H1 (cell line): Measurements from ENCODE around the gene IGSF5. TPM values are rescaled to one million over a fixed set of nuclear protein-coding genes. Genes with fewer than 3 reads are reported as not detected.

Experiments
- CTCF ChIA-PET: fragments of 300-600 bp; sonication (Branson Sonifier 250); formaldehyde crosslinking; loops from one replicate; lab custom pipeline; 2021; ENCODE audit not compliant: partially characterized antibody; lab: Charles Lee
- POLR2A ChIA-PET: fragments of 300-600 bp; sonication (Branson Sonifier 250); formaldehyde crosslinking; loops from one replicate; lab custom pipeline; 2021; ENCODE audit warnings: inconsistent platforms; ENCODE audit not compliant: partially characterized antibody; lab: Charles Lee
- DNase-seq, 2 experiments: peaks; one replicate each; pipeline versions ENCODE4 v3.0.0 to v3.0.0-alpha.2; 2010 to 2022; ENCODE audit warnings: low spot score in 2 of 2, low read depth in 1 of 2, mixed read lengths in 1 of 2
- FAIRE-seq: peaks from 2 replicates; lab custom pipeline; 2011; peaks lifted over from hg19 to GRCh38; lab: Jason Lieb, UNC
- H2AFZ ChIP-seq: 2 replicates; pipeline ENCODE4 v1.8.1; 2012; ENCODE audit warnings: low read length, inconsistent platforms
- H2AK5ac ChIP-seq: 2 replicates; pipeline ENCODE4 v1.6.1; 2013; ENCODE audit warnings: low read depth, low read length
- H2BK120ac ChIP-seq: replicated peaks from 2 replicates; pipeline ENCODE3; 2013; ENCODE audit warnings: low read depth, low read length, inconsistent platforms
- H2BK12ac ChIP-seq: 2 replicates; pipeline ENCODE4 v1.6.1; 2013; ENCODE audit warnings: low read depth, low read length
- H2BK15ac ChIP-seq: 2 replicates; pipeline ENCODE4 v1.6.1; 2013; ENCODE audit warnings: low read length
- H2BK20ac ChIP-seq: 2 replicates; pipeline ENCODE4 v1.6.1; 2013; ENCODE audit warnings: low read length
- H2BK5ac ChIP-seq: 2 replicates; pipeline ENCODE4 v1.6.1; 2013; ENCODE audit warnings: low read depth, low read length
- H3K14ac ChIP-seq: 2 replicates; pipeline ENCODE4 v1.6.1; 2013; ENCODE audit warnings: inconsistent platforms; ENCODE audit not compliant: insufficient read length
- H3K18ac ChIP-seq: 2 replicates; pipeline ENCODE4 v1.6.1; 2013; ENCODE audit warnings: low read length; ENCODE audit errors: extremely low read depth
- H3K23ac ChIP-seq: 2 replicates; pipeline ENCODE4 v1.6.1; 2013; ENCODE audit warnings: inconsistent platforms; ENCODE audit not compliant: insufficient read length
- H3K23me2 ChIP-seq: 2 replicates; pipeline ENCODE4 v1.6.1; 2013; ENCODE audit warnings: low read depth, low read length
- H3K27ac ChIP-seq: 2 replicates; pipeline ENCODE4 v1.6.1; 2011; ENCODE audit warnings: low read depth, low read length, inconsistent platforms
- H3K27me3 ChIP-seq, 4 experiments: replicated peaks in 1 of 4; 1 replicate in 1 of 4; 2 replicates in 3 of 4; pipeline versions ENCODE4 v1.6.1 to v1.8.1; 2011 to 2013; ENCODE audit warnings: low read length in 3 of 4, mild to moderate bottlenecking in 3 of 4, inconsistent platforms in 2 of 4, mixed read lengths in 2 of 4, moderate library complexity in 1 of 4; ENCODE audit not compliant: control insufficient read depth in 3 of 4, insufficient read depth in 3 of 4; ENCODE audit errors: extremely low read depth in 1 of 4
- H3K36me3 ChIP-seq, 4 experiments: 2 replicates each; pipeline versions ENCODE4 v1.6.1 to v1.8.1; 2011 to 2013; ENCODE audit warnings: mild to moderate bottlenecking in 4 of 4, low read length in 3 of 4, moderate library complexity in 2 of 4, control low read depth in 1 of 4, inconsistent platforms in 1 of 4; ENCODE audit not compliant: insufficient read depth in 4 of 4, control insufficient read depth in 2 of 4
- H3K4ac ChIP-seq: replicated peaks from 2 replicates; pipeline ENCODE3; 2013; ENCODE audit warnings: low read length, low read depth, mixed read lengths, inconsistent platforms; ENCODE audit not compliant: insufficient read length
- H3K4me1 ChIP-seq, 4 experiments: replicated peaks in 1 of 4; 1 replicate in 1 of 4; 2 replicates in 3 of 4; pipeline versions ENCODE4 v1.6.1 to v1.8.1; 2011 to 2013; ENCODE audit warnings: low read length in 3 of 4, inconsistent platforms in 2 of 4, mixed read lengths in 1 of 4; ENCODE audit not compliant: insufficient read depth in 4 of 4, control insufficient read depth in 3 of 4
- H3K4me2 ChIP-seq, 2 experiments: 2 replicates each; pipeline versions ENCODE4 v1.6.1 to v1.8.1; 2011 to 2013; ENCODE audit warnings: low read depth in 2 of 2, low read length in 2 of 2, control low read depth in 1 of 2, inconsistent platforms in 1 of 2, mild to moderate bottlenecking in 1 of 2; ENCODE audit not compliant: insufficient read depth in 1 of 2
- H3K4me3 ChIP-seq, 4 experiments: fragments of 200-600, 300-600 bp in 1 of 4; sonication (generic), shearing (Covaris generic), sonication (Bioruptor Twin) in 1 of 4; 2 replicates each; pipeline versions ENCODE4 v1.5.1 to v1.8.1; 2011 to 2016; ENCODE audit warnings: low read length in 4 of 4, low read depth in 3 of 4, control low read depth in 2 of 4, inconsistent platforms in 2 of 4, mild to moderate bottlenecking in 2 of 4, mixed read lengths in 1 of 4, moderate library complexity in 1 of 4; ENCODE audit not compliant: insufficient read depth in 2 of 4; ENCODE audit errors: extremely low read depth in 1 of 4
- H3K56ac ChIP-seq: replicated peaks from 2 replicates; pipeline ENCODE3; 2013; ENCODE audit warnings: low read depth, mild to moderate bottlenecking, mixed read lengths, low read length, inconsistent platforms; ENCODE audit not compliant: insufficient read length
- H3K79me1 ChIP-seq: 2 replicates; pipeline ENCODE4 v1.6.1; 2013; ENCODE audit warnings: low read depth, low read length, control low read depth
- H3K79me2 ChIP-seq, 2 experiments: 2 replicates each; pipeline versions ENCODE4 v1.6.1 to v1.8.1; 2012 to 2013; ENCODE audit warnings: low read length in 2 of 2, mild to moderate bottlenecking in 2 of 2, inconsistent platforms in 1 of 2; ENCODE audit not compliant: insufficient read depth in 2 of 2, control insufficient read depth in 1 of 2
- H3K9ac ChIP-seq, 4 experiments: replicated peaks in 1 of 4; 1 replicate in 1 of 4; 2 replicates in 3 of 4; pipeline versions ENCODE4 v1.6.1 to v1.8.1; 2011 to 2013; ENCODE audit warnings: low read depth in 3 of 4, low read length in 3 of 4, control low read depth in 2 of 4, mild to moderate bottlenecking in 2 of 4, moderate library complexity in 2 of 4, inconsistent platforms in 1 of 4; ENCODE audit errors: extremely low read depth in 1 of 4
- H3K9me3 ChIP-seq, 2 experiments: 2 replicates each; pipeline versions ENCODE4 v1.6.1 to v1.8.1; 2012 to 2013; ENCODE audit warnings: mild to moderate bottlenecking in 2 of 2, moderate library complexity in 2 of 2, control low read depth in 1 of 2, inconsistent platforms in 1 of 2, low read depth in 1 of 2, low read length in 1 of 2, mixed read lengths in 1 of 2; ENCODE audit not compliant: insufficient read depth in 2 of 2
- H4K20me1 ChIP-seq, 2 experiments: replicated peaks in 1 of 2; 2 replicates each; pipeline versions ENCODE3 to v1.8.1; 2011 to 2013; ENCODE audit warnings: inconsistent platforms in 2 of 2, low read length in 2 of 2, mild to moderate bottlenecking in 1 of 2; ENCODE audit not compliant: insufficient read depth in 2 of 2, control insufficient read depth in 1 of 2
- H4K5ac ChIP-seq: 2 replicates; pipeline ENCODE4 v1.6.1; 2013; ENCODE audit warnings: low read length, low read depth, mixed read lengths, inconsistent platforms; ENCODE audit not compliant: insufficient read length
- H4K8ac ChIP-seq: 2 replicates; pipeline ENCODE4 v1.8.0; 2013; ENCODE audit warnings: mild to moderate bottlenecking, moderate library complexity, low read length, inconsistent platforms; ENCODE audit not compliant: insufficient read depth; ENCODE audit errors: extremely low read depth
- H4K91ac ChIP-seq: replicated peaks from 2 replicates; pipeline ENCODE3; 2013; ENCODE audit warnings: low read length, mixed read lengths, inconsistent platforms; ENCODE audit not compliant: insufficient read length
- EP300 ChIP-seq, 2 experiments: IDR thresholded peaks; 1 replicate in 1 of 2; 2 replicates in 1 of 2; pipeline ENCODE4 v1.6.1; 2011 to 2012; ENCODE audit warnings: low read depth in 2 of 2, low read length in 2 of 2, mild to moderate bottlenecking in 2 of 2, borderline replicate concordance in 1 of 2, inconsistent platforms in 1 of 2, moderate library complexity in 1 of 2
- GTF2F1 ChIP-seq: IDR thresholded peaks from 2 replicates; pipeline ENCODE4 v1.6.1; 2012; ENCODE audit warnings: low read depth, low read length, improper control_type of control experiment, borderline replicate concordance
- MAFK ChIP-seq: IDR thresholded peaks from 2 replicates; pipeline ENCODE4 v1.6.1; 2012; ENCODE audit warnings: low read depth, mild to moderate bottlenecking, improper control_type of control experiment, low read length
- POU5F1 ChIP-seq: IDR thresholded peaks from 2 replicates; pipeline ENCODE4 v1.6.1; 2011; ENCODE audit warnings: low read depth, mild to moderate bottlenecking, low read length, moderate library complexity
- RFX5 ChIP-seq: IDR thresholded peaks from 2 replicates; pipeline ENCODE4 v1.6.1; 2011; ENCODE audit warnings: low read depth, low read length, improper control_type of control experiment, borderline replicate concordance
- TBP ChIP-seq: IDR thresholded peaks from 2 replicates; pipeline ENCODE4 v1.6.1; 2011; ENCODE audit warnings: low read depth, low read length, improper control_type of control experiment
- TCF12 ChIP-seq: IDR thresholded peaks from 2 replicates; pipeline ENCODE4 v1.6.1; 2011; ENCODE audit warnings: low read depth, mild to moderate bottlenecking, low read length
- TEAD4 ChIP-seq: IDR thresholded peaks from 2 replicates; pipeline ENCODE4 v1.6.1; 2012; ENCODE audit warnings: low read depth, low read length, inconsistent platforms, mixed read lengths
- WGBS, 2 experiments: shearing (Covaris generic) in 1 of 2; methylation state at CpG; one replicate each; pipeline versions ENCODE4 v1.1.6 to v1.1.7; 2013 to 2015; ENCODE audit warnings: low lambda C conversion rate in 2 of 2, mixed read lengths in 2 of 2, inconsistent platforms in 1 of 2, low coverage in 1 of 2, missing lambda C conversion rate in 1 of 2; ENCODE audit not compliant: insufficient replicate concordance in 2 of 2, insufficient coverage in 1 of 2, insufficient read length in 1 of 2; ENCODE audit errors: extremely low coverage in 1 of 2, missing lambda C conversion rate in 1 of 2; 5-methylcytosine and 5-hydroxymethylcytosine counted together
- polyA plus RNA-seq, 7 experiments: library from polyadenylated mRNA; depleted of rRNA in 3 of 7; stranded (reverse) in 5 of 7; unstranded in 2 of 7; fragments of >200 nt in 5 of 7; fragments of 200-250 nt in 2 of 7; gene quantifications; 1 replicate in 5 of 7; 2 replicates in 1 of 7; 4 replicates in 1 of 7; pipeline versions ENCODE4 v1.2.1 to v1.2.3, GENCODE V29; 2011 to 2013; ENCODE audit warnings: missing spikeins in 2 of 7, mixed read lengths in 2 of 7
- total RNA-seq: library from RNA; stranded (reverse); fragmentation: NEBNext Ultra II Directional; extraction: Animal tissue kit (Norgen Biotek cat#: 25700); gene quantifications from 2 replicates; pipeline ENCODE4 v1.2.1, GENCODE V29; 2021

The IGSF5 gene
- total and polyA plus RNA-seq, 2 of the 8 experiments (the other 6 are each of a cell fraction or from before 2014, with no cell fraction given) = 4.4 to 5.4 TPM

DNA sequence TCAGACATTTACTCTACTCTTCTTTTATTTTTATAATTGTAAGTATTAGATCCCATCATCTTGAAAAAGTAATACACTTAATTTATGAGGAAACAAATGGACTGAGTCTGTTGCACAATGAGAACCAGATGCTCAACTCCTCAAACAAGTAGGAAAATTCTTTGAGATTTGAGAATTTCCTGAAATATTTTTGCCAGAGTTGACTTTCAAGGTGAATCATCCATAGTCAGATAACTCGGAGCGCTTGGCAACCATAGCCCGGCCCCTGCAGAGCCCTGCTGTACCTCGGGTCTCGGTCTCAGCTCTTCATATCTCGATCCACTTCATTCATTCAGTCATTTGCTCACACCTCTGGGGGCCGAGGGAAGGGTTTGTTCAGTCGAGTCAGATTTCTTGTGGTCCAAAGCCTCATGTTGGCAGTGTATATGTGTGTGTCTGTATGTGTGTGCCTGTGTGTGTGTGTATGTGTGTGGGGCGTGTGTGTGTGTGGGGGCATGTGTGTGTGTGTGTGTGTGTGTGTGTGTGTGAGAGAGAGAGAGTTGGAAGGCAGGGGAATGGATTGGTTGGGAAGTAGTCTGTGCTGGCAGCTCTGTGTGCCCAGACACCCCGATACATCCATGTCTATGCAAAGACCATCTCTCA, 104.2 kb downstream of the IGSF5 start:
- 78% methylated on average over 10 of the region's 10 CpGs; no CpG with 5 or more reads in 1 of the 2 experiments for WGBS, 2 experiments
- Histone ChIP-seq H3K27ac (no peak overlapping the region), H3K79me1 (no peaks in the 10 kb centered on the region), H2BK20ac (no peak overlapping the region), H3K56ac (no peak overlapping the region), H2BK12ac (no peak overlapping the region), H3K9me3 (no peaks in the 10 kb centered on the region; a peak in 1 of 4 replicates), H3K36me3 (no peaks in the 10 kb centered on the region; a peak in 1 of 8 replicates), H2BK15ac (no peak overlapping the region), H3K4ac (no peak overlapping the region), H4K91ac (no peak overlapping the region), H2AFZ (no peak overlapping the region), H3K27me3 (no peaks in the 10 kb centered on the region), H3K4me2 (no peak overlapping the region), H3K23me2 (peaks cover 2% of the 10 kb centered on the region; the same call in 1 of the 2 replicates), H4K8ac (no peak overlapping the region; the same call in 1 of the 2 replicates), H3K4me3 (no peak overlapping the region), H3K14ac (no peak overlapping the region), H2BK5ac (no peak overlapping the region), H3K23ac (no peak overlapping the region), H3K18ac (no peak overlapping the region), H3K79me2 (no peaks in the 10 kb centered on the region), H2BK120ac (no peak overlapping the region), H2AK5ac (no peak overlapping the region), H4K5ac (no peak overlapping the region), H3K4me1 (0 out of 7 replicates have a peak, but pooled peaks cover 0 to 4% (median 0%) of the 10 kb centered on the region in 4 experiments), H4K20me1 (no peaks in the 10 kb centered on the region), H3K9ac (no peak overlapping the region)
- DNase-seq (no peak), FAIRE-seq (no peak)
- ChIA-PET POLR2A (no interaction called here), CTCF (no interaction called here)
- TF ChIP-seq EP300 (IDR thresholded peaks at IDR 0.05; ENCODE audit: borderline replicate concordance in 1 of 2, low read depth in 2 of 2, low read length in 2 of 2) = no peak
- no peak for TF ChIP-seq TBP
- TF ChIP-seq TCF12 = no peak
- no peak for TF ChIP-seq RFX5
- no peak for TF ChIP-seq TEAD4
- TF ChIP-seq MAFK = no peak
- TF ChIP-seq GTF2F1 = no peak
- TF ChIP-seq POU5F1 = no peak
